ENCODE measurements around the gene SMTN.

Gene SMTN

GRCh38 chr22:31122196-31122531, 41.0 kb downstream of the SMTN start:
- TF ChIP-seq CTCF (conservative IDR thresholded peaks at IDR 0.05; ENCODE audit: low read length): no peak
- H3K4me3 ChIP-seq (ENCODE audit: low read length): no peak overlapping the region

GRCh38 chr22:31122532-31123291, 41.6 kb downstream of the SMTN start, which contains the start of gene INPP5J:
Gene INPP5J, plus strand, starts transcription at chr22:31122966. Its CDS starts 49 bp downstream, at chr22:31123015.
- H3K4me3 ChIP-seq (ENCODE audit: low read length): peak within 1 kb of the TSS; percentile 40
- DNase-seq (ENCODE audit: low read depth): no peak
- no peak for TF ChIP-seq CTCF (conservative IDR thresholded peaks at IDR 0.05; ENCODE audit: low read length)

More at GRCh38 chr22:31122196-31122531, 41.0 kb downstream of the SMTN start:
- DNase-seq (ENCODE audit: low read depth): no peak

- no peak for DNase-seq (ENCODE audit: low read depth)
- TF ChIP-seq CTCF (conservative IDR thresholded peaks at IDR 0.05; ENCODE audit: low read length): no peak
- H3K4me3 ChIP-seq (ENCODE audit: low read length): peak overlapping the region; percentile 40; the same call in 1 of the 2 replicates
These were observed 42.1 kb downstream of the SMTN start for GRCh38 chr22:31123292-31123602.

GRCh38 chr22:31124290-31124689, 43.2 kb downstream of the SMTN start:
- TF ChIP-seq CTCF (conservative IDR thresholded peaks at IDR 0.05; ENCODE audit: low read length): no peak
- no peak overlapping the region for H3K4me3 ChIP-seq (ENCODE audit: low read length)
- DNase-seq (ENCODE audit: low read depth): no peak

- TF ChIP-seq CTCF (conservative IDR thresholded peaks at IDR 0.05; ENCODE audit: low read length): no peak
- H3K4me3 ChIP-seq (ENCODE audit: low read length): no peak overlapping the region
- no peak for DNase-seq (ENCODE audit: low read depth)
These were observed 43.8 kb downstream of the SMTN start for GRCh38 chr22:31124811-31125465.

GRCh38 chr22:31125521-31126117, 44.5 kb downstream of the SMTN start:
- H3K4me3 ChIP-seq (ENCODE audit: low read length): no peak overlapping the region
- no peak for DNase-seq (ENCODE audit: low read depth)
- no peak for TF ChIP-seq CTCF (conservative IDR thresholded peaks at IDR 0.05; ENCODE audit: low read length)
